NCI-H748 (cell line): ENCODE measurements around the gene CD164L2.
"Not testable (repeated sequence)": the region's sequence is repeated elsewhere in the genome, so short reads cannot be mapped to it uniquely, and the experiment has no call there.

Experiments
- DNase-seq: peaks from one replicate; lab custom pipeline; 2025; ENCODE audit not compliant: unreplicated experiment; lab: John Stamatoyannopoulos, UW

The CD164L2 gene

DNA sequence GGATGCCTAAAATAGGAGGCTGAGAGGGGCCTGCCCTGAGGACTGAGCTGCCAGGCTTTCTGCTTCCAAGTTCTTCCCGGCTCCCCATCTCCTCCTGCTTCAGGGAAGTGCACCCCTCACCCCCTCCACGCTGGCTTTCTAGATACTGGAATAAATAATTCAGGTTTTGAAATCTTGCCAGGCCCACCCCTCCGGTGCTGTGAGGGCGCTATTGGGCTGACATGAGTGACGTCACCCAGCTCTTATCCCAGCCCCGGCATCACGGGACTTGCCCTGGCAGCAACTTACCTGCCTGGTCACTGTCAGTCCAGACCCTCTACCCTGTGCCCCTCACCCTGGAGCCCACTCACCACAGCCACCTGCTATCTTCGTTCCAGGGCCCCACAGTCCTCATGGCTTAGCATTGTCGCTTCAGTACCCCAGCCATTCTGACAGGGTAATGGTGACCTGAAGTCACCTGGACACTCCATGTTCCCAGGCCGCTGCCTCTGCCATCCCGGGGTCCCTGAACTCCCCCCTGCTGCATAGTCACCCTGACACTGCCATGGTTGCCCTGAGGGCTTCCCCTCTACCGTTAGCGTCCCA is 8.5 kb upstream of the CD164L2 start:
- DNase-seq = peak; percentile 48

DNA sequence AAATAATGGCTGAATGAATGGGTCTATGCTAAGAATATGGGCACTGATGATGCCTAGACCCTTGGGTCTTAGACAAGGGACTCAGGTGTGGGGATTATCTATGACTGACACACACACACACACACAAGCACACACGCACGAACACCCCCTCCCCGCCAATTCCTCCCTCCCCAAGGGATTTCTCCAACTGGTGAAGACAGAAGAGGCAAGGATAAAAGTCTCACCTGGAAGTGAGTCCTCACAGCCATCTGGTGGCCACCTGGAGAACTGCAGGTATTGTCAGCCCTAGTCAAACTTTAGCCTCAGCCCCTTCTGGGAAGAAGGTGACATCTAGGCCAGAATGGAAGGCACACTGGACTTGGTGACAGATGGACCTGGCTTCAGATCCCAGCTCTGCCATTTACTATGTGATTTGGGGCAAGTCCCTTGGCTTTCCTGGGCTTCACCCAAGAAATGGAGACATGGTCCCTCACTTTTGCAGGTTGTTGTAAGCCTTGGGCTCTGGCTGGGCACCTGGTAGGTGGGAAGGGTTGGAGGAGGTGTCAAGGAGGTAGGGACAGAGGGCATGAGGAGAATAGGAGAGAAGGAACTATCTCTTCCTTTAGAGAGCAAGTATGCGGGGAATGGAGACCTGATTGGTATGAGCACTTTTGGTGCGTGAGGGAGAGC is 5.3 kb upstream of the CD164L2 start:
- DNase-seq = peak; percentile 52

GRCh38 chr1:27384797-27385196 is 1.7 kb upstream of the CD164L2 start:
- DNase-seq = not testable (repeated sequence)

DNA sequence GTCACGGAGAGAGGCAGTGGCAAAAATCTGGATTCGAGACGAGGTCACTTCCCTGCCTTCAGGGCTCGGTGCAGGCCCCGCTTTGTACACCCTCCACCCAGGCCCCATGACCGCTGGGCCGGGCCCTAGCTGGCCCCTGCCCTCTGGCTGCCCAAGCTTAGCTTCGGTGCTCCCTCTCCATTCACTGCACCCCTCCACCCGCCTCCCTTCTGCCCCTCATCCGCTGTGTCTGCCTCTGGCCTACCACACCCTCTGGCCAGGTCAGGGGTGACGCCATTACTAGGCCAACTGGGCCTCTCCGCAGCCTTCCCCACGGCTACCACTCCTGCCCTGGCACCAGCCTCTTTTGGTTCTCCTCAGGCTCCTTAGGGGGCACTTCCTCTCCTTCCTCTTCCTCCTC is 528 bp upstream of the CD164L2 start:
- DNase-seq = no peak

GRCh38 chr1:27381969-27382762 is 967 bp downstream of the CD164L2 start:
- no peak for DNase-seq

GRCh38 chr1:27380766-27381733 is 2.1 kb downstream of the CD164L2 start:
- DNase-seq = no peak

DNA sequence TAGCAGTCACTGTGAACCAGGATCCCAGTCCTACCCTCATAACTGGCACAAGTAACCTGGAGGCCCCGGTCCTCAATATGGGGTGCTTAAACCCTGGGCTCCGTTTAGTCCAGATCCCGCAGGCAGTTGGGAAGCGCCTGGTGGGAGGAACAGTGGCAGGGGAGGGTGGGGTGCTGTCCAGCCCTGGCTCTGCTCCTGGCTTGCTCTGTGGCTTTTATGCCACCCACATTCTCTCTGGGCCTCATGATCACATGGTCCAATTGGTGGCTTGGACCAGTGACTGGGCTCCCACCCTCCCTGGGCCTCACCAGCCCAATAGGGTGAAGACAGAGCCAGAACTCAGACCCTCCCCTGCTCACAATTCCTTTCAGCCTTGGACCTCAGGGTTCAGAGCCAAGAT is 2.9 kb downstream of the CD164L2 start:
- DNase-seq = no peak

GRCh38 chr1:27379564-27380122 is 3.5 kb downstream of the CD164L2 start:
- no peak for DNase-seq

DNA sequence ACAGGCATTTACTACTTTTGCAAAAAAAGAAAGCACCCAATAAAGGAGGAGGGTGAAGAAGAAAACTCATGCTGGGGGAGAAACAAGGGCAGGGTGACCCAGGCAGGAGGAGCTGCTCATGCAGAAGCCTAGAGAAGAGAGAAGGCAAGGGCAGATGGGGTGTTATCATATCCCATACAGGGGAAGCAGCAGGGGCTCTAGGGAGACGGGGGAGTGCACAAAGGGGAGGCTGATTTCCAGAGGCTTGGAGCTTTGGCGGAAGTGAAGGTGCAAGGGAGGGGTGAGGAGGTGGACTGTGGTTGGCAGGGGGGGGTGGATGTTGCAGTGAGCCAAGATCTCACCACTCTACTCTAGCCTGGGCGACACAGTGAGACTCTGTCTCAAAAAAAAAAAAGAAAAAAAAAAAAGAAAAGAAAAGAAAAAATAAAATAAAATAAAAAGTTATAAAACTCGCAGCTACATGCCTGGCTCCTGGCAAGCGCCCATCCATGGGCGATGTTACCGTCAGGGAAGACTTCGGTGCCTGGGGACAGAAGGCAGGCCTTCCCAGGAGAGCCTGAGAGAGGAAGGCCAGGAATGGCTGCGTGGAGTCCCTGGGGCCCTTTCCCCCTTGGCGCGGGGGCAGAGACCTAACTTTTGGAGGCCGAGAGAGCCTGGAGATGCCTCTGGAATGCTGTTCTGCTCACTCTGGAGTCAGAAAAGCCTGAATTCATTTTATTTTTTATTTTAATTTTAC is 5.2 kb downstream of the CD164L2 start:
- DNase-seq = no peak

GRCh38 chr1:27374362-27375086 is 8.6 kb downstream of the CD164L2 start, which contains the start of gene FCN3:
TSS of gene FCN3 (minus strand) at chr1:27374824. CDS start at chr1:27374818, 6 bp downstream.
- no peak for DNase-seq

- DNase-seq = no peak
Observed at GRCh38 chr1:27372808-27373690, 10.1 kb downstream of the CD164L2 start.

DNA sequence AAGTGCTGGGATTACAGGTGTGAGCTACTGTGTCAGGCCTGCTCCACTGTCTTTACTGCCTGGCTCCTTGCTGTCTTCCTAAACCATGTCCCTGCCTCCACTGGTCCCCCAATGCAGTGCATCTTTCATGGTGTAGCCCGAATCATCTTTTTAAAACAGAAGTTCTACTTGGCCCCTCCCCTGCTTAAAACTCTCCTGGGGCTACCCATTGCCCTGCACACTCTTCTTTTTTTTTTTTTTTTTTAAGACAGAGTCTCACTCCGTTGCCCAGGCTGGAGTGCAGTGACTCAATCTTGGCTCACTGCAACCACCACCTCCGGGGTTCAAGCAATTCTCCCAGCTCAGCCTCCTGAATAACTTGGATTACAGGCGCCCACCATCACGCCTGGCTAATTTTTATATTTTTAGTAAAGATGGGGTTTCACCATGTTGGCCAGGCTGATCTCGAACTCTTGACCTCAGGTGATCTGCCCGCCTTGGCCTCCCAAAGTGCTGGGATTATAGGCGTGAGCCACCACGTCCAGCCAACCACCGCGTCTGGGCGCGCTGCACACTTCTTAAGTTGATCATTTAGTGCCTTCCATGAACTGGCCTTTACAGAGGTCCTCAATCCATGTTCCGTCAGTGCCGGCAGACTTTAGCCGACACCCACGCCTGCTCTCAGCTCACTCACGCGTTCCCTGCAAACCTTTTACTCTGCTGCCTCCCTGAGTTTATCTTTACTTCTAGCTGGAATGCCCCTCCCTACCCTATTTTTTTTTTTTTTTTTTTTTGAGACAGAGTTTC is 10.9 kb downstream of the CD164L2 start:
- DNase-seq = no peak

- DNase-seq = no peak
Observed at GRCh38 chr1:27368869-27369582, 14.1 kb downstream of the CD164L2 start.

DNA sequence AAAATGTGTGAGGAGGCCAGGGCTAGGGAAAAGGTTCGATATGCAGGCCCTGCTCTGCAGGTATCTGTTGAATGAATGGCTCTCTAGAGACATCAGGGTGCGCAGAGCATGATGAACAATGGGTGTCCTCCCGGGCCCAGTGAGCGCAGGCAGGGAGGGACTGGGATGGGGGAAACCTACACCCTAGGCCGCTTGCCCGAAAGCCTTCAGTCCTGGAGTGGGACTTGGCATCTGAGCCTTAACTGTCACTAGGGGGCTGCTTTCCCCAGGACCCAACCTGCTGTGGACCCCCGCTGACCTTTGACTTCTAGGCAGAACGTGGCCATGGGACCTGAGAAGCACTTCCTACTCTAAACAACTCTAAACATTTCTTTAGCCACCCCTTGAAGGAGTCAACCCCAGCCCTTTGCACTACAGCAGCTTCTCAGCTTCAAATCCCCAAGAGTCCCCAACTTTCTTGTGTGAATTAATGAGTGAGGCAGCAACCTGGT is 15.9 kb downstream of the CD164L2 start:
- DNase-seq = no peak

GRCh38 chr1:27366411-27367159 is 16.5 kb downstream of the CD164L2 start, which contains the start of gene MAP3K6:
TSS of gene MAP3K6 (minus strand) at chr1:27366961. CDS start at chr1:27366597, 364 bp downstream.
- peak; percentile 73 for DNase-seq

- peak; percentile 79 for DNase-seq
Observed at GRCh38 chr1:27366113-27366410, 17.1 kb downstream of the CD164L2 start.
